ENCODE measurements around the gene CFAP119. TPM values are rescaled to one million over a fixed set of nuclear protein-coding genes. Genes with fewer than 3 reads are reported as not detected.

The CFAP119 gene
- total and polyA plus RNA-seq, 2 donors (not counting 3 experiments of a cell fraction or from before 2014, with no cell fraction given), result 6.5 to 9.5 TPM

DNA sequence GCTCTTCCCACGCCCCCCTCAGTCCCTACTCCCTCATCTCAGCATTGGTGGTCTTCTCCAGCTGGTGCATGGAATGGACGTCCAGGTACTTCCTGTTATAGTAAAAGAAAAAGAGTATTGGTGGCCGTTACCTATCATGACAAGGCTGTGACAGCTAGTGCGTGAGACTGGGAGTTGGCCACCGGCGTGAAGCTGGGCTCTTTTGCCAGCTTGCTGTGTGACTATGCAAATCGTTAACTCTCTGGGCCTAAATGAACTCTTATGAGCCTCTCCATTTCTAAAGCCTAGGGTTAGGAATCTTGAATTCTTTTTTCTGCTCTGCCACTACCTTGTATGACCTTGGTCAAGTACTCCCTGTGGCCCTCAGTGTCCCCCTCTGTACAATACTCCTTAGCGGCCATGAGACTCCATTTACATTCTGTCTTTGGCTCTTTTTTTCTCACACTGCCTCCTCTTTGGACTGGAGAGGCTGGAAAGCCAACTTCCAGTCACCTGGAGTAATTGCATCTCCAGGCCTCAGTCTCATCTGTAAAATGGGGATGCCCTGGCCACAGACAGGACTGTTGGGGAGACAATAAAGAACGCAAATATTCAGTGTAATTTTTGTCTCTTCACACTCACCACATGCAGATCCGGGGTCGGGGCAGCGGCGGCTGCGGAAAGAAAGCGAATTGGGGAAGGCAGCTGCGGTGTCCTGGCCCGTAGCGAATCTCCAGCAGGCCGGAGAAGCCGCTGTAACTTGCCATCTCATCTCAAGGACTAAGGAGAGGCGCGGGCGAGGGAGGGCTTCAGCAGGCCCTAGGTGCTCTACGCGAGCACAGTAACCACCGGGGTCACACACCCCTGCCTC, 1.1 kb downstream of the CFAP119 start:
- no peak for DNase-seq (ENCODE audit: low read depth, low spot score)
- Histone ChIP-seq H3K9me3 (replicated peaks; ENCODE audit: control insufficient read depth, insufficient read depth, low read length) (no peaks in the 10 kb centered on the region), H3K79me2 (ENCODE audit: control insufficient read depth, insufficient read depth, low read length) (peaks cover 22% of the 10 kb centered on the region), H3K4me3 (replicated peaks in 1 of 3; ENCODE audit: insufficient read depth in 1 of 3, low read depth in 1 of 3, low read length in 3 of 3) (peak overlapping the region; percentile 2 to 75 (median 43)), H4K20me1 (replicated peaks; ENCODE audit: control insufficient read depth, extremely low read depth, insufficient read depth, low read length) (no peaks in the 10 kb centered on the region), H3K4me2 (ENCODE audit: insufficient read depth, low read length) (peak overlapping the region; percentile 67), H3K9ac (replicated peaks; ENCODE audit: extremely low read depth, insufficient read depth, low read length) (peak overlapping the region; percentile 3), H3K36me3 (ENCODE audit: control insufficient read depth in 2 of 2, extremely low read depth in 1 of 2, insufficient read depth in 2 of 2, low read length in 2 of 2) (peaks cover 11 to 24% of the 10 kb centered on the region in 2 experiments), H3K4me1 (ENCODE audit: control insufficient read depth, extremely low read depth, insufficient read depth, low read length) (peaks cover 15% of the 10 kb centered on the region), H3K27ac (ENCODE audit: insufficient read depth, low read depth, low read length) (peak overlapping the region; percentile 30), H2AFZ (ENCODE audit: low read depth, low read length) (peak overlapping the region; percentile 58), H3K9me1 (replicated peaks; ENCODE audit: control insufficient read depth, extremely low read depth, insufficient read depth, low read length) (no peaks in the 10 kb centered on the region), H3K27me3 (ENCODE audit: control insufficient read depth in 2 of 2, insufficient read depth in 2 of 2, low read length in 2 of 2) (no peaks in the 10 kb centered on the region)
- ChIA-PET CTCF (interaction anchor here (0.5 to 1.3 kb wide), 3 partner anchors 8 to 110 kb away, joined by 3 to 4 read pairs (median 3); no protein-coding TSS in a partner anchor), POLR2A (no interaction called here)
- dilution Hi-C loops (cut with MboI; ENCODE audit: extremely low pct_ligation_motif_present, low sequenced_read_pairs), result no loop called here
- TSS peak; percentile 44 for BruUV-seq (replicated peaks)
- TF ChIP-seq GATA2 (IDR thresholded peaks at IDR 0.05; ENCODE audit: insufficient read depth, insufficient read length, low read depth, low read length), result no peak
- TF ChIP-seq, protein P1, sequence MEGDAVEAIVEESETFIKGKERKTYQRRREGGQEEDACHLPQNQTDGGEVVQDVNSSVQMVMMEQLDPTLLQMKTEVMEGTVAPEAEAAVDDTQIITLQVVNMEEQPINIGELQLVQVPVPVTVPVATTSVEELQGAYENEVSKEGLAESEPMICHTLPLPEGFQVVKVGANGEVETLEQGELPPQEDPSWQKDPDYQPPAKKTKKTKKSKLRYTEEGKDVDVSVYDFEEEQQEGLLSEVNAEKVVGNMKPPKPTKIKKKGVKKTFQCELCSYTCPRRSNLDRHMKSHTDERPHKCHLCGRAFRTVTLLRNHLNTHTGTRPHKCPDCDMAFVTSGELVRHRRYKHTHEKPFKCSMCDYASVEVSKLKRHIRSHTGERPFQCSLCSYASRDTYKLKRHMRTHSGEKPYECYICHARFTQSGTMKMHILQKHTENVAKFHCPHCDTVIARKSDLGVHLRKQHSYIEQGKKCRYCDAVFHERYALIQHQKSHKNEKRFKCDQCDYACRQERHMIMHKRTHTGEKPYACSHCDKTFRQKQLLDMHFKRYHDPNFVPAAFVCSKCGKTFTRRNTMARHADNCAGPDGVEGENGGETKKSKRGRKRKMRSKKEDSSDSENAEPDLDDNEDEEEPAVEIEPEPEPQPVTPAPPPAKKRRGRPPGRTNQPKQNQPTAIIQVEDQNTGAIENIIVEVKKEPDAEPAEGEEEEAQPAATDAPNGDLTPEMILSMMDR (IDR thresholded peaks at IDR 0.05; ENCODE audit: extremely low read depth in 1 of 2, insufficient read depth in 1 of 2, low read depth in 1 of 2, low read length in 2 of 2), result no peak
- TF ChIP-seq MYC (IDR thresholded peaks at IDR 0.05; ENCODE audit: low read depth, low read length), result no peak
- TF ChIP-seq POLR2AphosphoS5 (IDR thresholded peaks at IDR 0.05; ENCODE audit: insufficient read depth, low read depth, low read length), result no peak
- no peak for TF ChIP-seq EZH2 (IDR thresholded peaks at IDR 0.05; ENCODE audit: borderline replicate concordance, low read depth, low read length, severe bottlenecking)
- TF ChIP-seq, protein P2, sequence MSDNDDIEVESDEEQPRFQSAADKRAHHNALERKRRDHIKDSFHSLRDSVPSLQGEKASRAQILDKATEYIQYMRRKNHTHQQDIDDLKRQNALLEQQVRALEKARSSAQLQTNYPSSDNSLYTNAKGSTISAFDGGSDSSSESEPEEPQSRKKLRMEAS (IDR thresholded peaks at IDR 0.05; ENCODE audit: insufficient read depth, insufficient read length), result no peak
- no peak for TF ChIP-seq JUN (IDR thresholded peaks at IDR 0.05; ENCODE audit: borderline replicate concordance, insufficient read depth, insufficient read length, low read depth)
- TF ChIP-seq POLR2A (IDR thresholded peaks at IDR 0.05; ENCODE audit: low read depth, low read length), result no peak
- no peak for TF ChIP-seq FOS (IDR thresholded peaks at IDR 0.05; ENCODE audit: borderline replicate concordance, insufficient read depth, low read length)
- FAIRE-seq, result no peak
- intact Hi-C loops (cut with micrococcal nuclease), result loop anchor here (5.0 kb wide), 1 partner anchor 161 kb away; the partner anchor contains the start of gene FBXL19

Measured in endothelial cell of umbilical vein (primary cell).